ENCODE data around the gene RAPGEF6.

The RAPGEF6 gene

DNA sequence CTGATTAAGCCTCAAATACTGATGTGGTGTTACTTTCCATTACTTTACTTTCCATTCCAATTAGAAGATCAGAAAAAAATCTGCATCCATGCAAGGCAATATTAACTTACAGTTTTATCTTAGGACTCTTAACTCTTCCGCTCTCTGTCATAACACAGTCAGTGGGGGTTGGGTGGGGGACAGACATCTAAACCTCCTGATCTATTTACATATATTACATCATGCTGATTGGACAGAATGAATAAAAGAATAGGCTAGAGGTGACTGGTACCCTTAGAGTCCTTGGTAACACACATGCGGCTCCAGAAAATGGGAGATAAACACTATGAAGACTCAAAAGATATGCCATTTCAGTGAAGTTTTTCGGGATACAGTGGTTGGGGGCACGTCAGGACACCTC is 27.6 kb downstream of the RAPGEF6 start:
- TF ChIP-seq TAF1 (IDR thresholded peaks at IDR 0.05; ENCODE audit: borderline replicate concordance, insufficient read depth, low read length) (no peak), REST (IDR thresholded peaks at IDR 0.05; ENCODE audit: insufficient read depth in 1 of 2, low read depth in 2 of 2, low read length in 2 of 2) (no peak)

DNA sequence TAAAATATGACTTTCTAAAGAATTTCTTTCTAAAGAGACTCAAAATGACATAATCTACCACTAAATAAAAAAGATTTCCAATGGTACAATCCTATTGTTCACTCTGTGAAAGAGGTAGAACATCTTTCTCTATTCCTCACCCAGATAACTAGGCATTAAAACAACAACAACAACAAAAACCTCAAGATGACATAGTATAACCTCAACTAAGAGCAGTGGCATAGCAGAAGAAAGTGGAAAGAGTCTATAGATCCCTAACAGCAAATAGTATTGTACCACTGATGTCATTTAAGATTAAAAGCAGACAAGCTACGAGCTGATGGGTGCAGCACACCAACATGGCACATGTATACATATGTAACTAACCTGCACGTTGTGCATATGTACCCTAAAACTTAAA is 29.9 kb downstream of the RAPGEF6 start:
- TF ChIP-seq FOXP2 (optimal IDR thresholded peaks at IDR 0.05; ENCODE audit: borderline replicate concordance, extremely low read depth, extremely low read length, insufficient read depth): no peak
- no peak for TF ChIP-seq REST (IDR thresholded peaks at IDR 0.05; ENCODE audit: insufficient read depth in 1 of 2, low read depth in 2 of 2, low read length in 2 of 2)
- no peak for TF ChIP-seq TAF1 (IDR thresholded peaks at IDR 0.05; ENCODE audit: borderline replicate concordance, insufficient read depth, low read length)
- TF ChIP-seq POLR2AphosphoS5 (IDR thresholded peaks at IDR 0.05; ENCODE audit: low read depth, low read length): no peak
- TF ChIP-seq SIN3A (IDR thresholded peaks at IDR 0.05; ENCODE audit: borderline replicate concordance, insufficient read depth, low read length): no peak

GRCh38 chr5:131595088-131596033 is 39.7 kb downstream of the RAPGEF6 start:
- TF ChIP-seq FOXP2 (optimal IDR thresholded peaks at IDR 0.05; ENCODE audit: borderline replicate concordance, extremely low read depth, extremely low read length, insufficient read depth) (no peak), SIN3A (IDR thresholded peaks at IDR 0.05; ENCODE audit: borderline replicate concordance, insufficient read depth, low read length) (no peak), REST (IDR thresholded peaks at IDR 0.05; ENCODE audit: insufficient read depth in 1 of 2, low read depth in 2 of 2, low read length in 2 of 2) (no peak), POLR2AphosphoS5 (IDR thresholded peaks at IDR 0.05; ENCODE audit: low read depth, low read length) (no peak), TAF1 (IDR thresholded peaks at IDR 0.05; ENCODE audit: borderline replicate concordance, insufficient read depth, low read length) (no peak)

DNA sequence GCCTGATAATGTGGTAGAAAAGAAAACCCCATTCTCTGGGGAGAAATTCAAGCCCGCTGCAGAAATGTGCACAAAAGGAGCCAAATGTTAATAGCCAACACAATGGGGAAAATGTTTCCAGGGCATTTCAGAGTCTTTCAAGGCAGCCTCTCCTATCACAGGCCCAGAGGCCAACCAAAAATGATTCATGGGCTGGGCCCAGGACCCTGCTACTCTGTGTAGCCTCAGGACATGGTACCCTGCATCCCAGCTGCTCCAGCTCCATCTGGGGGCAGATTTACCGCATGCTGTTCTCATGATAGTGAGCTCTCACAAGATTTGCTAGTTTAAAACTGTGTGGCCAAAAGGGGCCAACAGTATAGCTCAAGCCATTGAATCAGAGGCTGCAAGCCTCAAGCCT is 41.1 kb downstream of the RAPGEF6 start:
- TF ChIP-seq TAF1 (IDR thresholded peaks at IDR 0.05; ENCODE audit: borderline replicate concordance, insufficient read depth, low read length) (no peak), POLR2AphosphoS5 (IDR thresholded peaks at IDR 0.05; ENCODE audit: low read depth, low read length) (no peak), FOXP2 (optimal IDR thresholded peaks at IDR 0.05; ENCODE audit: borderline replicate concordance, extremely low read depth, extremely low read length, insufficient read depth) (no peak), SIN3A (IDR thresholded peaks at IDR 0.05; ENCODE audit: borderline replicate concordance, insufficient read depth, low read length) (no peak), REST (IDR thresholded peaks at IDR 0.05; ENCODE audit: insufficient read depth in 1 of 2, low read depth in 2 of 2, low read length in 2 of 2) (no peak)

Data from PFSK-1 (cell line).